ENCODE measurements around the gene PMM1.
A peak's percentile ranks its signal among the peaks of the same experiment; 100 is the strongest.

The PMM1 gene

GRCh38 chr22:41534219-41534618 lies 55.4 kb downstream of the PMM1 start:
- DNase-seq = no peak

DNA sequence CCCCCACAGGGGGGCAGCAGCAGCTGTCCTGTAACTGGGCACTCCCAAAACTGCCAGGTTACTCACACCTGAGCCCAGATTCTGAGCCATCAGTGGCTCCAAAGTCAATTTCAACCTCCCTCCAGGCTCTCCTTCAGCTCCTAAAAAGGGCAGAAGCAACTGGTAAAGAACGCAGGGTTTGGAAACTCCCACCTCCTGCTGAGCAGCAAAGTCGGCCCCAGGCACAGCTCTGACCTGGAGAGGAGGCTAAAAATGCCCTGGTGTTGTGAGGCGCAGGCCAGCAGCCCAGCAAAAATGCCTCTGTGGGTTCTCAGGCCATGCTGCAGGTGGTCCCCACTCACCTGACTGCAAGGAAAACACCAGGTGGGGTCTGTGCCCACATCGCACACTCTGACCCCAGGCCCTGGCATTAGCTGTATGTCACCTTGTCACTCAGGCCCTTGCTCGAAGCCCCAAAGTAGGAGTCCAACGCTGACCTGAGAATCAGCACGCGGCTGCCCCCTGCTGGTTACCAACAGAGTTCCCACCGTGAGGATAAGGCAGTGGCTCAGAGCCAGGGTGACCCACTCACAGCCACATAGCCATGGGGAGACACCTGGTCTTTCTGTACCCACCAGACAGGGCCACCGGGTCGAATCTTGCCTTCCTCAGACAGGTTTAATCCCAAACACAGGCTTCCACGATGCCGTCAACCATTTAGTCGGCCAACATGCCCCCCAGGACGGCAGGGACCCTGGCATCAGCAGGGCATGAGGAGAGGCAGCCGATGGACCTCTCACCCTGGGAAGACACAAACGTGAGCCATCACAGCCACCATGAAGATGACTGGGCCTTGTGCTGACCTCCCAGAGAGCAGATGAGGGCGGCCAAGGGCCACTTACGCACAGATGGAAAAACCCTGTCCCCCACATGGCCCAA lies 56.5 kb downstream of the PMM1 start:
- peak in 1 of 2 experiments; percentile 74 for DNase-seq

DNA sequence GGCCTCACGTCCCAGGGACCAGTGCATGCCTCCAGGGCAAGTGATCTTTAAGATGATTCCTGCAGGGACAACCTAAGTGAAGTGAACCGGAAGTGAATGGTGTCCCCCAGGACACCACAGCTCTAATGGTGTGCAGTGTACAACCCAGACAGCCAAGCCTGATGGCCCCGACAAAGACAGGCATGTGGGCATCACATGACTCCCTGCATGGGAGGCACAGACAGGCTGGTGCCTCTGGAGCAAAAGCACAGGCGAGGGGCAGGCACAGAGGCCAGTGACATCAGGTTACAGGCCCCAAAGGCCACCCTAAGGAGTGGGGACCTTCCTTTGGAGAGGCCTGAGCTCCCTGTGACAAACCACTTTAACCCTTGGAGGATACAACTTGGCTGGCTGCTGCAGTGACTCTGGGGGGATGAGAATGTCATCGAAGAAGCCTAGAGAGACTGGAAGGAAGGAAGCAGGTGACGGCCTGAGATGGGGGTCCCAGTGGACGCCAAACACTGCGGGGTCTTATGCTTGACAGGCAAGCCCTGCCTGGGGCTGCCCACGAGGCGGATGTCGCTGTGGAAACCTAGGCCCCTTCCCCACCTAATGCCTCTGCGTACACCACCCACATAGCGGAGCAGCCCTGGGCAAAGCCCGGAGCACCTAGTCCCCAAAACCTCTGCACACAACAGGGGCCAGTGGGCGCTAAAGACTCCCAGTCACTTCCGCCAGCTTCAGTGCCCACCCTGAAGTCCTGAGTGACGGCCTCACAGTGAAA lies 57.7 kb downstream of the PMM1 start:
- DNase-seq = no peak

DNA sequence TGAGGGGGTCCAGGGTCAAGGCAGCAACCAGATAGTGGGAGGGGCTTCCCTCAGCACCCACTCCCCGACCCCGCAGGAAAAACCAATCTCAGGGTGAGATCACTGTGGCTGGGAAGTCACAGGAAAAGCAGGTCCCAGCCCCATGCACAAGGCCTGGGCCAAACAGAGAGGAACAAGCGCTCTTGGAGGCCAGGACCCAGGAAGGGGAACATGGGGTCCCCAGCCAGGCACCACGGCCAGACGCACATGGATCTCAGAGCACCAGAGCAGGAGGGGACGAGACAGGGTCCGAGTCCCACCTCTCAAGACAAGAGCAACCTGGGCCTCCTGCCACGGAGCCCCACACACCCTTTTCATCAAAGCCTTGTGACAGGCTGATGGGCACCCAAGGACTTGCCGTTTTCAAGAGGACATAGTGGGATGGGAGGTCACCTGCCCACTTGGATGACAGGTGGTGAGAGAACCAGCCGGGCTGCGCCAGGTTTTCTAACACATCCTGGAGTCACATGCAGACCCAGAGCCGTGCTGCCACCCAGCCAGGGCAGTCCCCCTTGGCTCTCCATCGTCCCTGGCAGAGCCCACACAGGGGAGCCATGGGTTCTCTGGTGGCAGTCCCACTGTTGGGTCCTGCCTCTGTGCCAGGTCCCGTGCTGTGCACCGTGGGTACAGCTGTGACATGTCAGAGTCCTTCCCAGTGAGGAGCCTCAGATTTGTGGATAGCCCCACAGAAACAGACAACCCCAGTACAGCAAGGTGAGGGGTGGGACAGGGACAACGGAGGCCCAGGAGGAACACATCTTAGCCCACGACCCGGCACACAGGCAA lies 58.5 kb downstream of the PMM1 start:
- no peak for DNase-seq

DNA sequence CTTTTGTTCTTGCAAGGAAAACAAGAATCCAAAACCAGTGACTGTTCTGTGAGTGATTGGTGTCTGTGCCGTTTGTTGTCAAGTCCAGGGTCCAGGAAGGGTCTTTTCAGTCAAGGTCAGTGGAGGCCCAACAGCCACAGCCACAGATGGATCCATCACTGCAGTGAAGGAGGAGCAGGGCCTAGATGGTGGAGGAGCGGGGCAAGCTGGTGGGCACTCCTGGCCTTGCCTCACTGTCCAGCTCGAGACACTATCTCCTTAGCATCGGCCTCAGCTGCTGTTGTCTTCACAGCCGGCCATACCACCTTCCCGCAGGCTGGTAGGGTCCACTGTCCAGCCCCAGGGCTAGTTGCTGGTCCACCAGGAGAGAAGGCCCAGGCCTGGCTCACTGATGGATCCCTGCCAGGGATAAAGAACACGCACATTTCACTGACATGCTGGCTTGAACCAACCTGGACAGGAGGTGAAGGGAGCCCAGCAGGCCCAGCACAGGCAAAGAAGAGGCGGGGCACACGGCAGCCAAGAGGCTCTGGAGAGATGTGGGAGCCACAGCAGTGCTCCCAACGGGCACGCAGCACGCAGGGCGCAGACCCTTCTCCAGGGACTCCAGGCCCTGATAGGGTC lies 60.6 kb downstream of the PMM1 start:
- DNase-seq = no peak

GRCh38 chr22:41528132-41528766 lies 61.4 kb downstream of the PMM1 start:
- DNase-seq = no peak

All from NCI-H526 (cell line).